PC-3 (cell line): ENCODE data around the gene DOK5.

Source experiments
- EZH2 ChIP-seq: fragments of 300-600 bp; sonication (generic); IDR thresholded peaks from one replicate; pipeline ENCODE4 v1.6.1; 2017; ENCODE audit warnings: antibody characterized with exemption, mild to moderate bottlenecking, low read length; ENCODE audit not compliant: unreplicated experiment
- TF ChIP-seq, protein P1 (sequence below): fragments of 300-600 bp; sonication (generic); conservative IDR thresholded peaks from 2 replicates; pipeline ENCODE4 v1.5.1; 2017; ENCODE audit warnings: antibody characterized with exemption, low read depth, mild to moderate bottlenecking, low read length

DNA sequence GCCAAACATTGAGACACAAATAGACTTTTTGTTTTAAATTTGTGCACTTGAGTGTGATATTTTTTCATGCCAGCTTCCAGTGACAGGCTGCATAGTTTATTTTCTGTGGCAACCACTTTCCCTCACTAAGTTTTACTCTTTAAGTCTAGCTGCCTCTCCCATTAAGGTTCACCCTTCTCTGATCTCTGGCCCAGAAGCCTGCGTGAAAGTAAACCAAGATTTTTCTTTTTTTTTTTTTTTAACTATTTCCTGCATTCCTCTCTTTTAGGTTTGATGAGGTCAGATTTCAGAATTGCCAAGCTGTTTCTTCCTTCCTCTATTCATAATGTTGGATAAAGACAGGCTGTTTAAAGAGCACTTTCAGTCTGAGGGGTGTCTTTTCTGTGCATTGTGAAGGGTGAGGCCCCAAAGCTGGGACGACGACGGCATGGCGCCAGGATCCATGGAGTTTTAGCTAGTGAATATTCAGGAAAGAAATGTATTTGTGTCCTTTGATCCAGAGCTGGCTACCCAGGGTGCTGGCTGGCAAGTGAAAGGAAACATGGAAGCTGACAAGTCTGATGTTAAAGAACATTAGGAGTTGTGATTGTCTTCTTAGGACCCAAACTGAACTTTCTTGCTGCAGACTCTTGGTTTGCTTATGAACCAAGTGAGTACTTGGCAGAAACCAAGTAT, 50.7 kb downstream of the DOK5 start:
- TF ChIP-seq, protein P1, sequence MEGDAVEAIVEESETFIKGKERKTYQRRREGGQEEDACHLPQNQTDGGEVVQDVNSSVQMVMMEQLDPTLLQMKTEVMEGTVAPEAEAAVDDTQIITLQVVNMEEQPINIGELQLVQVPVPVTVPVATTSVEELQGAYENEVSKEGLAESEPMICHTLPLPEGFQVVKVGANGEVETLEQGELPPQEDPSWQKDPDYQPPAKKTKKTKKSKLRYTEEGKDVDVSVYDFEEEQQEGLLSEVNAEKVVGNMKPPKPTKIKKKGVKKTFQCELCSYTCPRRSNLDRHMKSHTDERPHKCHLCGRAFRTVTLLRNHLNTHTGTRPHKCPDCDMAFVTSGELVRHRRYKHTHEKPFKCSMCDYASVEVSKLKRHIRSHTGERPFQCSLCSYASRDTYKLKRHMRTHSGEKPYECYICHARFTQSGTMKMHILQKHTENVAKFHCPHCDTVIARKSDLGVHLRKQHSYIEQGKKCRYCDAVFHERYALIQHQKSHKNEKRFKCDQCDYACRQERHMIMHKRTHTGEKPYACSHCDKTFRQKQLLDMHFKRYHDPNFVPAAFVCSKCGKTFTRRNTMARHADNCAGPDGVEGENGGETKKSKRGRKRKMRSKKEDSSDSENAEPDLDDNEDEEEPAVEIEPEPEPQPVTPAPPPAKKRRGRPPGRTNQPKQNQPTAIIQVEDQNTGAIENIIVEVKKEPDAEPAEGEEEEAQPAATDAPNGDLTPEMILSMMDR: no peak
- no peak for TF ChIP-seq EZH2
